Measurements from ENCODE around the gene GPS1. TPM values are rescaled to one million over a fixed set of nuclear protein-coding genes. Genes with fewer than 3 reads are reported as not detected.

The GPS1 gene
- total RNA-seq, 1 donor from 2014 or later = 102 TPM

DNA sequence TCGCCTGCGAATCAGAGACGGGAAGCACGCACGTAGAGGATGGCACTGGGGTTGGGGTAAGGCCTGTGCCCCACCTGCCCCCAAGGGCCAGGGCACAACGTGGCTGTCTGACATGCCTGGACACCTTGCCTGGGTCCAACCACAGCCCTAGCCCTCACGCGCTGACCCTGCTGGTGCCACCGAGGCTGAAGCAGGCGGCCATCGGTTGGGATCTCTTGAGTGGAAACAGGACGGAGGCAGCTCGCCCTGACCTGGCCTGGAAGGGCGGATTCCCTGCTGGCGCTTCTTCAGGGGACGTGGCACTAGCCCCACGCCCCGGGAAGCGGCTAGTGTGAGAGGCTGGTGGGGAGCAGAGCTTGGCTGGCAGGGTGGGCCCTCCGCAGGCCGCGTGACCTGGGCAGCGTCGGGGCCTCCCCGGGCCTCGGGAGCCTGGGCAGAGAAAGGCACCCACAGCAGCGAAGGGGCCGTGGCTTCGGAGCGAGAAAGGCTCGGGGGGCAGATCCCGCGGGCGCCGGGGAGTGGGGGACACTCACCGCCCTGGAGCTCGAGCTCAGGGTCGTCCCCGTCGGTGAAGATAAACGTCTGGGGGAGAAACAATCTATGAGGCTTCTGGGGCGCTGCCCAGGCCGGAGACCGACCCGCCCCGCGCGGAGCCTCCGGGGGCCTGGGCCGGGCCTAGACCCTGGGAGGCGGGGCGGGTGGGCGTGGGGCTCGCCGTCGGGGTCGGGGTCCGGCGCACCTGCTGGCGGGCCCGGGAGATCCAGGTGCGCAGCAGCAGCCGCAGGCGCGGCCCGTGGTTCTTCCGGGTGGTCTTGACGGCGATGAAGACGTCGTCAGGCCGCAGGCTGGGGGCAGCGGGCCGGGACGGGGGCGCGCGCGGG is 697 bp upstream of the GPS1 start:
- FAIRE-seq (no peak), DNase-seq (ENCODE audit: low read depth) (no peak)
- Histone ChIP-seq H3K9ac (ENCODE audit: low read length) (peak overlapping the region; percentile 89), H3K4me3 (ENCODE audit: insufficient read depth, low read depth, low read length) (peak overlapping the region; percentile 62), H3K4me2 (ENCODE audit: low read length) (peak overlapping the region; percentile 99), H4K20me1 (ENCODE audit: insufficient read depth, low read length) (peaks cover 20% of the 10 kb centered on the region), H3K36me3 (ENCODE audit: insufficient read depth, low read length) (no peaks in the 10 kb centered on the region), H3K27me3 (ENCODE audit: insufficient read depth, low read length) (no peaks in the 10 kb centered on the region), H2AFZ (ENCODE audit: low read depth, low read length) (peak overlapping the region; percentile 56), H3K79me2 (ENCODE audit: insufficient read depth, low read length) (peaks cover 43% of the 10 kb centered on the region), H3K27ac (ENCODE audit: low read depth, low read length) (no peak overlapping the region), H3K4me1 (ENCODE audit: insufficient read depth, low read length) (peaks cover 17% of the 10 kb centered on the region), H3K9me3 (ENCODE audit: insufficient read depth, low read depth, low read length) (no peaks in the 10 kb centered on the region)
- Mint-ChIP-seq H3K36me3 (ENCODE audit: low read depth, unreplicated experiment) (peaks cover 10% of the 10 kb centered on the region), H3K9me3 (ENCODE audit: unreplicated experiment) (no peaks in the 10 kb centered on the region), H3K27me3 (ENCODE audit: low read depth, unreplicated experiment) (no peaks in the 10 kb centered on the region), H3K27ac (ENCODE audit: unreplicated experiment) (peak overlapping the region; percentile 47), H3K4me3 (ENCODE audit: unreplicated experiment) (peak overlapping the region; percentile 88), H3K4me1 (ENCODE audit: low read depth, unreplicated experiment) (peaks cover 5% of the 10 kb centered on the region)
- no peak for TF ChIP-seq EZH2 (IDR thresholded peaks at IDR 0.05; ENCODE audit: insufficient read depth, low read length)
- TF ChIP-seq, protein P1, sequence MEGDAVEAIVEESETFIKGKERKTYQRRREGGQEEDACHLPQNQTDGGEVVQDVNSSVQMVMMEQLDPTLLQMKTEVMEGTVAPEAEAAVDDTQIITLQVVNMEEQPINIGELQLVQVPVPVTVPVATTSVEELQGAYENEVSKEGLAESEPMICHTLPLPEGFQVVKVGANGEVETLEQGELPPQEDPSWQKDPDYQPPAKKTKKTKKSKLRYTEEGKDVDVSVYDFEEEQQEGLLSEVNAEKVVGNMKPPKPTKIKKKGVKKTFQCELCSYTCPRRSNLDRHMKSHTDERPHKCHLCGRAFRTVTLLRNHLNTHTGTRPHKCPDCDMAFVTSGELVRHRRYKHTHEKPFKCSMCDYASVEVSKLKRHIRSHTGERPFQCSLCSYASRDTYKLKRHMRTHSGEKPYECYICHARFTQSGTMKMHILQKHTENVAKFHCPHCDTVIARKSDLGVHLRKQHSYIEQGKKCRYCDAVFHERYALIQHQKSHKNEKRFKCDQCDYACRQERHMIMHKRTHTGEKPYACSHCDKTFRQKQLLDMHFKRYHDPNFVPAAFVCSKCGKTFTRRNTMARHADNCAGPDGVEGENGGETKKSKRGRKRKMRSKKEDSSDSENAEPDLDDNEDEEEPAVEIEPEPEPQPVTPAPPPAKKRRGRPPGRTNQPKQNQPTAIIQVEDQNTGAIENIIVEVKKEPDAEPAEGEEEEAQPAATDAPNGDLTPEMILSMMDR (IDR thresholded peaks at IDR 0.05; ENCODE audit: insufficient read depth, low read depth, low read length) = no peak

DNA sequence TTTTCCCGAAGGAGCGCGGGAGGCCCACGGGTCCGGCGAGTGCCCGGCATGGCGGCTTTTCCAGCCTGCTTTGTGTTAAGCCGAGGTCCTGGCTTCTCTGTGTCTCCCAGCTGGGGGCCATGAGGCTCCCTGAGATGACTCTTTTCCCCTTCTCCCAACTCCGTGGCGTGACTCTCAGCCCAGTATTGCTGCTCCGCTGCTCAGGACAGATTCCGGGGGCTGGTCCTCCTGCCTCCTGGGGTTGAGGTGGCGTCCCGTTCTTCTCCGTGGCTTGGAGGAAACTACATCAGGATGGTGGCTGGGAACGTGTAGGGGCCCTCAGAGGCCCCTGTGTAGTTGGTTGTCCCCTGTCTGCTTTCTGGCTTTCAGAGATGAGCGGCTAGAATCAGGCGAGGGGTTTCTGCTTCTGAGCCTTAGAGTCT is 951 bp downstream of the GPS1 start:
- H3K4me1 ChIP-seq (ENCODE audit: insufficient read depth, low read length) = peaks cover 17% of the 10 kb centered on the region
- H3K4me1 Mint-ChIP-seq (ENCODE audit: low read depth, unreplicated experiment) = peaks cover 5% of the 10 kb centered on the region
- no peaks in the 10 kb centered on the region for H3K27me3 Mint-ChIP-seq (ENCODE audit: low read depth, unreplicated experiment)
- peak overlapping the region; percentile 12 for H3K27ac Mint-ChIP-seq (ENCODE audit: unreplicated experiment)
- H3K36me3 Mint-ChIP-seq (ENCODE audit: low read depth, unreplicated experiment) = peaks cover 2% of the 10 kb centered on the region
- peak overlapping the region; percentile 89 for H3K9ac ChIP-seq (ENCODE audit: low read length)
- peak overlapping the region; percentile 99 for H3K4me2 ChIP-seq (ENCODE audit: low read length)
- H3K27me3 ChIP-seq (ENCODE audit: insufficient read depth, low read length) = no peaks in the 10 kb centered on the region
- no peak overlapping the region for H3K27ac ChIP-seq (ENCODE audit: low read depth, low read length)
- H3K9me3 ChIP-seq (ENCODE audit: insufficient read depth, low read depth, low read length) = no peaks in the 10 kb centered on the region
- peaks cover 1% of the 10 kb centered on the region for H3K36me3 ChIP-seq (ENCODE audit: insufficient read depth, low read length)
- H2AFZ ChIP-seq (ENCODE audit: low read depth, low read length) = no peak overlapping the region
- no peaks in the 10 kb centered on the region for H3K9me3 Mint-ChIP-seq (ENCODE audit: unreplicated experiment)
- peaks cover 43% of the 10 kb centered on the region for H3K79me2 ChIP-seq (ENCODE audit: insufficient read depth, low read length)
- TF ChIP-seq, protein P1 (IDR thresholded peaks at IDR 0.05; ENCODE audit: insufficient read depth, low read depth, low read length) = no peak
- no peak for TF ChIP-seq EZH2 (IDR thresholded peaks at IDR 0.05; ENCODE audit: insufficient read depth, low read length)
- H3K4me3 ChIP-seq (ENCODE audit: insufficient read depth, low read depth, low read length) = peak overlapping the region; percentile 81
- no peak for FAIRE-seq
- DNase-seq (ENCODE audit: low read depth) = no peak
- peaks cover 30% of the 10 kb centered on the region for H4K20me1 ChIP-seq (ENCODE audit: insufficient read depth, low read length)
- H3K4me3 Mint-ChIP-seq (ENCODE audit: unreplicated experiment) = peak overlapping the region; percentile 89

DNA sequence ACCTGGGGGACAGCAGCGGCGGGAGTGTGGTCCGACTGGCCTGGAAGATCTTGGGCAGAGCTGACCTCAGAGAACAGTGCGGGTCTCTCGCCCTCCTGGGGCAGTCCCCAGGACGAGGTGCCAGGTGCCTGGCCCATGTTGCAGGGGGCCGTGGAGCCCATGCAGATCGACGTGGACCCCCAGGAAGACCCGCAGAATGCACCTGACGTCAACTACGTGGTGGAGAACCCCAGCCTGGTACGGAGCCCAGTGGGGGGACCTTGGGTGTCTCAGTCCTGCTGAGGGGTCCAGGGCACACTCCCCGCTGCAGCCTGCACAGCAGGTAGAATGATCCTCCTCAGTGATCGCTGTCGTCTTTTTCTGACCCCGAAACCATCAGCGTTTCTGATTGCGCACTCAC is 1.4 kb downstream of the GPS1 start:
- Histone ChIP-seq H3K79me2 (ENCODE audit: insufficient read depth, low read length) (peaks cover 43% of the 10 kb centered on the region), H3K4me1 (ENCODE audit: insufficient read depth, low read length) (peaks cover 17% of the 10 kb centered on the region), H3K9ac (ENCODE audit: low read length) (peak overlapping the region; percentile 89), H3K27ac (ENCODE audit: low read depth, low read length) (no peak overlapping the region), H3K9me3 (ENCODE audit: insufficient read depth, low read depth, low read length) (no peaks in the 10 kb centered on the region), H4K20me1 (ENCODE audit: insufficient read depth, low read length) (peaks cover 34% of the 10 kb centered on the region), H3K4me2 (ENCODE audit: low read length) (peak overlapping the region; percentile 99), H3K36me3 (ENCODE audit: insufficient read depth, low read length) (peaks cover 3% of the 10 kb centered on the region), H3K27me3 (ENCODE audit: insufficient read depth, low read length) (no peaks in the 10 kb centered on the region), H2AFZ (ENCODE audit: low read depth, low read length) (no peak overlapping the region), H3K4me3 (ENCODE audit: insufficient read depth, low read depth, low read length) (peak overlapping the region; percentile 81)
- no peak for DNase-seq (ENCODE audit: low read depth)
- H3K27ac Mint-ChIP-seq (ENCODE audit: unreplicated experiment) = peak overlapping the region; percentile 12
- H3K4me1 Mint-ChIP-seq (ENCODE audit: low read depth, unreplicated experiment) = peaks cover 5% of the 10 kb centered on the region
- no peaks in the 10 kb centered on the region for H3K9me3 Mint-ChIP-seq (ENCODE audit: unreplicated experiment)
- H3K27me3 Mint-ChIP-seq (ENCODE audit: low read depth, unreplicated experiment) = no peaks in the 10 kb centered on the region
- H3K4me3 Mint-ChIP-seq (ENCODE audit: unreplicated experiment) = peak overlapping the region; percentile 89
- H3K36me3 Mint-ChIP-seq (ENCODE audit: low read depth, unreplicated experiment) = no peaks in the 10 kb centered on the region
- no peak for FAIRE-seq
- TF ChIP-seq, protein P1 (IDR thresholded peaks at IDR 0.05; ENCODE audit: insufficient read depth, low read depth, low read length) = no peak
- TF ChIP-seq EZH2 (IDR thresholded peaks at IDR 0.05; ENCODE audit: insufficient read depth, low read length) = no peak
